PC-3 (cell line): ENCODE data around the gene ABCA2. TPM values are rescaled to one million over a fixed set of nuclear protein-coding genes. Genes with fewer than 3 reads are reported as not detected.

Experiments
- ATAC-seq: fragments of 200-7000 bp; cut with Tn5 transposase; 2 replicates; pipeline ENCODE4 v1.9.1; 2020; ENCODE audit warnings: mild to moderate bottlenecking, moderate library complexity
- BruUV-seq: library from RNA; stranded (reverse); fragments of 400-500 nt; replicated peaks from 2 replicates; lab custom pipeline; 2021; lab: Mats Ljungman, UMichigan
- CTCF ChIA-PET: fragments of 300-600 bp; sonication (Branson Sonifier 250); formaldehyde crosslinking; loops from one replicate; lab custom pipeline; 2022; ENCODE audit warnings: antibody characterized with exemption; lab: Charles Lee
- POLR2A ChIA-PET: fragments of 300-600 bp; sonication (Branson Sonifier 250); formaldehyde crosslinking; loops from one replicate; lab custom pipeline; 2022; ENCODE audit warnings: antibody characterized with exemption; ENCODE audit not compliant: unreplicated experiment; lab: Charles Lee
- DNase-seq: peaks from one replicate; pipeline ENCODE4 v3.0.0-alpha.2; 2015
- H2AFZ ChIP-seq: fragments of 300-600 bp; sonication (generic); 2 replicates; pipeline ENCODE4 v1.6.0; 2016; ENCODE audit warnings: antibody characterized with exemption, low read length
- H3F3A ChIP-seq: fragments of 300-600 bp; sonication (generic); one replicate; pipeline ENCODE4 v1.6.0; 2017; ENCODE audit warnings: antibody characterized with exemption, low read length, control low read depth, mild to moderate bottlenecking; ENCODE audit not compliant: unreplicated experiment
- H3K27ac ChIP-seq: fragments of 300-600 bp; sonication (generic); 2 replicates; pipeline ENCODE4 v1.5.1; 2016; ENCODE audit warnings: mild to moderate bottlenecking, low read length
- H3K27me3 ChIP-seq: fragments of 300-600 bp; sonication (generic); 2 replicates; pipeline ENCODE4 v1.6.1; 2016; ENCODE audit warnings: low read length, mixed read lengths
- H3K36me3 ChIP-seq: fragments of 300-600 bp; sonication (generic); 2 replicates; pipeline ENCODE4 v1.6.1; 2016; ENCODE audit warnings: low read depth, mixed run types, low read length, mixed read lengths
- H3K4me1 ChIP-seq: fragments of 300-600 bp; sonication (generic); 2 replicates; pipeline ENCODE4 v1.5.1; 2016; ENCODE audit warnings: low read length; ENCODE audit not compliant: insufficient read depth
- H3K4me2 ChIP-seq: fragments of 300-600 bp; sonication (generic); 2 replicates; pipeline ENCODE4 v1.6.0; 2016; ENCODE audit warnings: low read length
- H3K4me3 ChIP-seq: fragments of 300-600 bp; sonication (generic); 2 replicates; pipeline ENCODE4 v1.5.1; 2016; ENCODE audit warnings: mild to moderate bottlenecking, low read length, mixed read lengths
- H3K79me2 ChIP-seq: fragments of 300-600 bp; sonication (generic); 2 replicates; pipeline ENCODE4 v1.6.1; 2017; ENCODE audit warnings: low read length, mixed read lengths
- H3K9ac ChIP-seq: fragments of 300-600 bp; sonication (generic); 2 replicates; pipeline ENCODE4 v1.6.0; 2016; ENCODE audit warnings: mild to moderate bottlenecking, low read length
- H3K9me2 ChIP-seq: fragments of 300-600 bp; sonication (generic); replicated peaks from 2 replicates; pipeline ENCODE4 v1.6.1; 2016; ENCODE audit warnings: mixed run types, low read length, mixed read lengths
- H3K9me3 ChIP-seq: fragments of 300-600 bp; sonication (generic); 2 replicates; pipeline ENCODE4 v1.6.1; 2016; ENCODE audit warnings: low read length, mixed read lengths
- H4K20me1 ChIP-seq: fragments of 300-600 bp; sonication (generic); 2 replicates; pipeline ENCODE4 v1.6.1; 2016; ENCODE audit warnings: low read length, mixed read lengths
- EZH2 ChIP-seq: fragments of 300-600 bp; sonication (generic); IDR thresholded peaks from one replicate; pipeline ENCODE4 v1.6.1; 2017; ENCODE audit warnings: antibody characterized with exemption, mild to moderate bottlenecking, low read length; ENCODE audit not compliant: unreplicated experiment
- EZH2phosphoT487 ChIP-seq: fragments of 300-600 bp; sonication (generic); IDR thresholded peaks from 2 replicates; pipeline ENCODE4 v1.6.1; 2018; ENCODE audit warnings: mild to moderate bottlenecking, antibody characterized with exemption, low read length, borderline replicate concordance
- intact Hi-C: fragments of 100-400 bp; cut with micrococcal nuclease; formaldehyde crosslinking; loops from 2 replicates; pipeline ENCODE4 v1.9.0; 2023
- total RNA-seq: library from RNA; depleted of rRNA; stranded (reverse); fragments of >200 nt; gene quantifications from 2 replicates; pipeline ENCODE4 v1.2.3, GENCODE V29; 2014
- TF ChIP-seq, protein P1 (sequence below): fragments of 300-600 bp; sonication (generic); conservative IDR thresholded peaks from 2 replicates; pipeline ENCODE4 v1.5.1; 2017; ENCODE audit warnings: antibody characterized with exemption, low read depth, mild to moderate bottlenecking, low read length

The ABCA2 gene
- total RNA-seq, 1 experiment from 2014 or later = 31.5 TPM

DNA sequence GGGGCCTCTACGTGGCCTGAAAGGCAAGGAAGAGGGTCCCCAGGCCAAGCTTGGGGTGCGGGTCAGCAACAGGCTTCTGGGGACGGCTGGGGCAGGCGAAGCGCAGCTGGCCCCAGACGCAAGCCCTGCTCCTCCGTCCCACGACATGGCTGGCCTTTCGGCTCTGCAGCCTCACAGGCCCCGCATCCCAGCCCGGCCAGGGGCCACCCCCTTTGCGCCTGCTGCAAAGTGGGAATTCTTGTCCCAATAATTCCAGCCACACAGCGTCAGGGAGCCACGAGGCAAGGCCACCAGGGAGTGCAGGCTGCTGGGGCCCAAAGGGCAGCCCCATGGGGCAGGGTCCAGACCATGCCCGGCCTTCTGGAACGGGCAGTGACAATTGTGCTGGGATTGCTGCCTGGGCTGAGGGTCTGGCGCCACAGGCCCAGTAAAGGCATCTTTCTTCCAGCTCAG lies 26.9 kb upstream of the ABCA2 start:
- DNase-seq = no peak
- no peaks in the 10 kb centered on the region for H3K27me3 ChIP-seq
- ChIA-PET POLR2A (interaction anchor here (0.7 kb wide), 1 partner anchor 294 kb away, joined by 3 read pairs; no protein-coding TSS in a partner anchor), CTCF (interaction anchor here (1.8 kb wide), 1 partner anchor 8 kb away, joined by 7 read pairs; no protein-coding TSS in a partner anchor)
- no peak overlapping the region for H3K27ac ChIP-seq
- no peak overlapping the region for H3K9ac ChIP-seq
- no peak overlapping the region for H3K4me3 ChIP-seq
- H3K79me2 ChIP-seq = no peaks in the 10 kb centered on the region
- no peaks in the 10 kb centered on the region for H3K9me3 ChIP-seq
- no peaks in the 10 kb centered on the region for H3F3A ChIP-seq
- no TSS peak for BruUV-seq
- peaks cover 24% of the 10 kb centered on the region for H3K4me1 ChIP-seq
- no peak for ATAC-seq
- intact Hi-C loops = no loop called here
- H2AFZ ChIP-seq = no peak overlapping the region
- H3K36me3 ChIP-seq = no peaks in the 10 kb centered on the region
- peak overlapping the region; percentile 92 for H3K4me2 ChIP-seq
- no peaks in the 10 kb centered on the region for H3K9me2 ChIP-seq
- TF ChIP-seq EZH2phosphoT487 (no peak), EZH2 (no peak)
- TF ChIP-seq, protein P1, sequence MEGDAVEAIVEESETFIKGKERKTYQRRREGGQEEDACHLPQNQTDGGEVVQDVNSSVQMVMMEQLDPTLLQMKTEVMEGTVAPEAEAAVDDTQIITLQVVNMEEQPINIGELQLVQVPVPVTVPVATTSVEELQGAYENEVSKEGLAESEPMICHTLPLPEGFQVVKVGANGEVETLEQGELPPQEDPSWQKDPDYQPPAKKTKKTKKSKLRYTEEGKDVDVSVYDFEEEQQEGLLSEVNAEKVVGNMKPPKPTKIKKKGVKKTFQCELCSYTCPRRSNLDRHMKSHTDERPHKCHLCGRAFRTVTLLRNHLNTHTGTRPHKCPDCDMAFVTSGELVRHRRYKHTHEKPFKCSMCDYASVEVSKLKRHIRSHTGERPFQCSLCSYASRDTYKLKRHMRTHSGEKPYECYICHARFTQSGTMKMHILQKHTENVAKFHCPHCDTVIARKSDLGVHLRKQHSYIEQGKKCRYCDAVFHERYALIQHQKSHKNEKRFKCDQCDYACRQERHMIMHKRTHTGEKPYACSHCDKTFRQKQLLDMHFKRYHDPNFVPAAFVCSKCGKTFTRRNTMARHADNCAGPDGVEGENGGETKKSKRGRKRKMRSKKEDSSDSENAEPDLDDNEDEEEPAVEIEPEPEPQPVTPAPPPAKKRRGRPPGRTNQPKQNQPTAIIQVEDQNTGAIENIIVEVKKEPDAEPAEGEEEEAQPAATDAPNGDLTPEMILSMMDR = no peak
- H4K20me1 ChIP-seq = no peaks in the 10 kb centered on the region

DNA sequence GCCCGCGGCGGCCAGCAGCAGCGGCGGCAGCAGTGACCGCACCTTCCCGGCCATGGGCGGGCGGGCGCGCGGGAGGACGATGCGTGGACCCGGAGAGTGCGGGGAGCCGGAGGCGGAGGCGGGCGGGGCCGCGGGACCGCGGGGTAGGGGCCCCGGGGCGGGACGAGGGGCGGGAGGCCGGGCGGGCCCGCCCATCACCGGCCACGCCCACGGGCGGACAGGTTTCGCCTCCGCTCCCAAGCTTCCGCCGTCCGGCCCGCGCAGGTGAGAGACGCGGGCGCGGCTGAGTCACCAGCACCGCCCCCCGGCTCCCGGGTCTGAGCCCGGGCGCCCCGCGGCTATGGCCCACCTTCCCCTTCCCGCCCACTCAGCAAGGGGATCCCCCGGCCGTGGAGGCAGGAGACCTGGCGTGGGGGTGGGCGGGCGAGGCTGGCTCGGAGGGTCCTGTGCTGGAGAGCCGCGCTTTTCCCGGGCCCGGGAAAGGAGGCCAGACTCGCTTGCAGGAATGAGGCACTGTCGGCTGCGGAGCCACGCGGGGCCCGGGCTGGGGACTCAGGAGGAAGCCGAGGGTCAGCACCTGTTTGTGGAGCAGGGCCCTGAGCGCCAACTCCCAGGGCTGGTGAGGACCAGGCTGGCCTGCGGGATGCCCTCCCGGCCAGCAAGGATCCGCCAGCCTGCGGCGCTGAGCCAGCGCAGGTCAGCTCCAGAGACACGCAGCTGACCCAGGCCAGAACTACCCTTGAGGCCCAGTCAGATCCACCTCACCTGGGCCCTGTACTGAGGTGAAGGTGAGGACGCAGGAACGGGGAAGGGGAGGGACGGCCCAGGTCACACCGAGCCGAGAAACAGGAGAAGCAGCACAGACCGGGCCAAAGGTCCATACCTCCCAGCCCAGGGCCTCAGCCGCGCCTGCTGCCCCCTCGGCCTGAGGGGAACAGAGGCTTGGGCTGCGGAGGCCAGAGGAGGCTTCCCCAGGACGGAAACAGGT lies 26.2 kb upstream of the ABCA2 start, which contains the start of gene ENTPD2:
ENTPD2 (minus strand) TSS at position 118 of the 988 bp plus-strand sequence; CDS start at position 54, 64 bp downstream.
- POLR2A ChIA-PET = interaction anchor here (0.7 kb wide), 1 partner anchor 293 kb away, joined by 3 read pairs; no protein-coding TSS in a partner anchor
- BruUV-seq = no TSS peak
- H3K27ac ChIP-seq = no peak within 1 kb of the TSS

More for the DNA sequence above, 26.2 kb upstream of the ABCA2 start, which contains the start of gene ENTPD2:
- peak within 1 kb of the TSS; percentile 48 for H3K9ac ChIP-seq
- CTCF ChIA-PET = no interaction called here
- intact Hi-C loops = no loop called here
- TF ChIP-seq EZH2phosphoT487 (no peak), EZH2 (no peak)
- TF ChIP-seq, protein P1 = no peak
- no peaks in the 10 kb centered on the region for H3F3A ChIP-seq
- H3K79me2 ChIP-seq = no peaks in the 10 kb centered on the region
- no peaks in the 10 kb centered on the region for H3K27me3 ChIP-seq
- peak within 1 kb of the TSS; percentile 72 for H2AFZ ChIP-seq
- H3K36me3 ChIP-seq = no peaks in the 10 kb centered on the region
- peaks cover 24% of the 10 kb centered on the region for H3K4me1 ChIP-seq
- peak within 1 kb of the TSS; percentile 67 for H3K4me3 ChIP-seq
- no peaks in the 10 kb centered on the region for H3K9me2 ChIP-seq
- no peaks in the 10 kb centered on the region for H3K9me3 ChIP-seq
- H3K4me2 ChIP-seq = peak within 1 kb of the TSS; percentile 92
- peak; percentile 37 for ATAC-seq
- peak; percentile 79 for DNase-seq
- no peaks in the 10 kb centered on the region for H4K20me1 ChIP-seq
